Measurements from ENCODE around the gene TPBGL.
"Not testable (repeated sequence)": the region's sequence is repeated elsewhere in the genome, so short reads cannot be mapped to it uniquely, and the experiment has no call there.

The TPBGL gene

DNA sequence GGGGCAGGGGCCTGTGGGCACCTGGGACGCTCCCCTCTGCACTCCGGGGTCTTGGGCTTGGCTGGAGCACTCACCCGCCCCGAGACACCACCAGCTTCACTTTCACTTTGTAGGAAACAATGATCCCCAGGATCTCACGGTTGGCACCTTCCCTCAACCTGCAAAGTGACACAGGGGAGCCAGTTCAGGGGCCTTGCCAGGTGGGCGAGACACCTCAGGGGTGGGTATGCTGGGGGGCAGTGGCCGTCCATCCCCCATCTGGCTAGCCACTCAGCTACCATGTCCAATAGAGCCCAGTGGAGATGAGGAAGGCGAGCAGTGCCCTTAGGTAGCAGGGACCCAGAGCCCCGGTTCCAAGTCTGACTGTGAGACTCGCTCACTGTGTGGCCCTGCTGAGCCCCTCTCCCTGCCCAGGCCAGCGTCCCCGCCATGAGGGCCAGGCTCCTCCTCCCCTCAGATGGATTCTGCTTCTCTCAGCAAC is 32.3 kb downstream of the TPBGL start:
- DNase-seq (ENCODE audit: low read depth), result no peak

- no peak for DNase-seq (ENCODE audit: low read depth)
Observed at GRCh38 chr11:75273411-75274391, 33.1 kb downstream of the TPBGL start.

- not testable (repeated sequence) for DNase-seq (ENCODE audit: low read depth)
Observed at GRCh38 chr11:75274716-75275115, 34.1 kb downstream of the TPBGL start.

DNA sequence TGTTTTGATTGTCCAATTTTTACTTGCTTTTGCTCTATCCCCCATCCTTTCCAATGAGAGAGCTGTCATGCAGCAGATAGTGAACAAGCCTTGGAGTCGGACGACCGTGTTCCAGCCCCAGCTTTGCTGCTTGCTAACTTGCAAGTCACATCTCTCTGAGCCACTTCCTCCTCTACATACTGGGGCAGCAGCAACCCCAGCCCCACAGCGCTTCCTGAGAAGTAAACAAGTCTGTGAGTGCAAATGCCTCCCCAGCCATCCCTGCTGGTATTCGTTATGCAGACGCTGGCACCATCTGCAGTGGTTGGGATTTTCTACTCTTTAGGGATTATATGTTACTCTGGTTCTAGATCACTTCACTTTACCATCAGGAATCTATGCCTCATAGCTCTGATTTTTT is 35.0 kb downstream of the TPBGL start:
- peak; percentile 22 for DNase-seq (ENCODE audit: low read depth)

DNA sequence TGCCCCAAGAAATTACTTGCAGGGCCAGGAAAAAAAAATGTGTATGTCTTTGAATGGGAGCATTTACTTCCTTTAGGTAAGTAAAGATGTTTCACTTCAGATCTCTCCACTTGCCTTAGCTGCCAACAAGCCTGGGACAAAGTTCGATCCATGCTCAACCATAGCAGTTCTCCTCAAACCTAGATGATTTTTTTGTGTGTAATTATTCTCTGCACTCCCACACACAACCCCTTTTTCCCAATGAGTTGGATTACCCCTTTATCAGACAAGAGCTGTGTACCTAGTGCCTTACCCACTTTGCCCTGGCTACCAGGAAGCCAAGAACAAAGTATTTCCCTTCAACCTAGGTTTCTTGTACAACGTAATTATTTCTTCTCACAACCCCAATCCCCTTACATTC is 35.6 kb downstream of the TPBGL start:
- no peak for DNase-seq (ENCODE audit: low read depth)

- no peak for DNase-seq (ENCODE audit: low read depth)
Observed at GRCh38 chr11:75276686-75277085, 36.1 kb downstream of the TPBGL start.

DNA sequence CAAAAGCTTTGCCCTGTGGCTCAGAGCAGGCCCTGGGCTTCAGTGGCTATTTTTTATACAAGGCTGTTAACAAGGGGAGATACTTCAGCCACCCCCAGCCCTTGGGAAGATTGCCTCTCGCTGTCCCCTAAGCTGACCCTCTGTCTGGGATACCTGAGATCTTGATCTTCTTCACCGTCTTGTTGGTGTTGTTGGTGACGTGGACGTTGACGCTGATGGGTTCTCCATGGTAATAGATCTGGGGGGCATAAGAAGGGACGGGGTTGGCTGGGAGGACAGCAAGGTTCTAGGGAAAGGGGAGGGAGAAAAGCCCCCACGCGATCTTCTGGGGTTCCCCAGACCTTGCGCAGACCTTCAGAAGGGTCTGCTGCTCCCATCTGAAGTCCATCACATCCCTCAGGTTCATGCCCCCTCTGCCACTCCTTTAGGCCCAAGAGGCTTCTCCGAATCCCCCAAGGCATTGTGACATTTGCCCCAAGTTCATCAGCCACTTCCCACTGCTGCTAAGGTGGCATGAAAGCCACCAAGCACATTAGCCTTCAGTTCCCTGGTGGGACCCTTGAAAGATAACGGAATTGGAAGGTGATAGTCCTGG is 36.7 kb downstream of the TPBGL start:
- DNase-seq (ENCODE audit: low read depth), result no peak

DNA sequence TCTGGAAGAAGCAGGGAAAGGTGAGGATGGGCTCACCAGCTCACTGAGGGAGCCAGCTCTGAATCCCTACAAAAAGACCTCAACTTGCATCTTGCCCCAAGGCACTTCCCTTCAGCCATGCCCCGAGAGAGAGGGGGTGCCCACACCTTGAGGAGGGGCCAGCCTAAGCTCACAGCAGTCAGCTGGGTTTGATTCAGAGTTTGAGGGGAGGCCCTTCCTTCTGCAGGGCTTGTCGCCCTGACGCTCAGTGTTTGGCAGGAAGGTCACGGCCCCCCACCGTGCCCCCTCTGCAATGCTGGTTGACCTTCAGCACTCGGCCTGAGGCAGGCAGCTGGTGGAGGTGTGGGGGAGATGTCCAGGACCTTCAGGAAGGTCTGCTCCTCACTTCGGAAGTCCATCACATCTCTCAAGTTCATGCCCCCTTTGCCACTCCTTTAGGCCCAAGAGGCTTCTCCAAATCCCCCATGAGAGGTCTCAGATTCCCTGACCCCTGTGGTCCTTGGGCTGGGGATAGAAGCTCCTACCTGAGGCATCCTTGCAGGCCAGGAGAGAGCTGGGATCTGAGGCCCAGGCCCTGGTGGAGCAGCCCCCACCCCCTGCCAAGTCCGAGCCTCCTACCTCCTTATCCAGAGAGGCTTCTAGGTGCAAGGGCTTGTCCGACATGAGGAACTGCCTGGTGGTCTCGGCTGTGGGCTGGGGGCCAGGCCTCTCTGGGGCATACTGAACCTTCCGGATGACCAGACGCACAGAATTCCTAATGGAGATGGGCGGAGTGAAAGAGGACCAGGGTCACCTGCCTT is 37.6 kb downstream of the TPBGL start:
- no peak for DNase-seq (ENCODE audit: low read depth)

DNA sequence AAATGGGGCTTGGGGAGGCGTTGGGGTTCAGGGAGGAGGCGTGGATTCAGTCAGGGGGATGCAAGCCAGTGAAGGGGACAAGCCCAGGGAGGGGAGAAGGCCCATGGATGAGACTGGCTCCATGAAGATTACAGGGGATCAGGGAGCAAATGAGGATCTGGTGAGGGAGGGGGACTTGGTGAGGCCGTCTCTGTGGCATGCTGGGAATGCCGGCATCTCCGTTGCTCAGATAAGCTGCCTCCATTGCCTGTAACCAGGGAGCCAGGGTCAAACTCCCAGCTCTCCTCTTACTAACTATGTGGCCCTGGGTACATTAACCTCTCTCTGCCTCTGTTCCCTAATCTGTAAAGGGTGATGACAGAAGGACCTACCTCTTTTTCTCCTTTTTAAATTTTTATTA is 38.7 kb downstream of the TPBGL start:
- DNase-seq (ENCODE audit: low read depth), result no peak

GRCh38 chr11:75280227-75280701 is 39.7 kb downstream of the TPBGL start:
- peak; percentile 48 for DNase-seq (ENCODE audit: low read depth)

DNA sequence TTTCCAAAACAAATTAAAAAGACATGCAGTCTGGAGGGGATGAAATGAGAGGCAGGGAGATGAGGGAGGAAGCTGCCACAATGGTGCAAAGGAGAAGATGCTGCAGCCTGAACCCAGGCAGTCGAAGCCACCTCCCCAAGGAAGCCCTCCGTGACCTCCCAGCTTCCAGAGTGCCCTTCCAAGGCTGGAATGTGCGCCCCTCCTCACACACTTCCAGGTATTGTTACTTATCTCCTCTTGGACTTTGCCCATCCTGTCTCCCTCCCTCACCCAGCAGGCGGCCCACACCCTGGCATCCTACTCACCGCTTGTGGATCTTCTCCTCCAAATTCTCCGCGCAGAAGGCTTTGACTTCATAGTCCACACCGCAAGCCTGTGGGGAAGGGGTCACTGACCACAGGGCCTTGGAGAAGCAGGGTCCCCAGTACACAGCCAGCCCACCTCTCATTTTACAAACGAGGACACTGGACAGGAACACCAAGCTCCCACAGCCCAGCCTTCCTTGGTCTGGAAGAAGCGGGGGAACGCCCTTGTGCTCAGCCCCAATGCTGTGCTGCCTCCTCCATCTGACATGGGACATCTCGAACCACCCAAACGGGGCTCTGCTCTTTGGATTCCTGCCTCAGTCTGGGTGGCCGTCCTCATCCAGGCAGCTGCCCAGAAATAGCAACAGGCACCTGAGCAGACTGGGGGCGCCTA is 40.3 kb downstream of the TPBGL start:
- no peak for DNase-seq (ENCODE audit: low read depth)

DNA sequence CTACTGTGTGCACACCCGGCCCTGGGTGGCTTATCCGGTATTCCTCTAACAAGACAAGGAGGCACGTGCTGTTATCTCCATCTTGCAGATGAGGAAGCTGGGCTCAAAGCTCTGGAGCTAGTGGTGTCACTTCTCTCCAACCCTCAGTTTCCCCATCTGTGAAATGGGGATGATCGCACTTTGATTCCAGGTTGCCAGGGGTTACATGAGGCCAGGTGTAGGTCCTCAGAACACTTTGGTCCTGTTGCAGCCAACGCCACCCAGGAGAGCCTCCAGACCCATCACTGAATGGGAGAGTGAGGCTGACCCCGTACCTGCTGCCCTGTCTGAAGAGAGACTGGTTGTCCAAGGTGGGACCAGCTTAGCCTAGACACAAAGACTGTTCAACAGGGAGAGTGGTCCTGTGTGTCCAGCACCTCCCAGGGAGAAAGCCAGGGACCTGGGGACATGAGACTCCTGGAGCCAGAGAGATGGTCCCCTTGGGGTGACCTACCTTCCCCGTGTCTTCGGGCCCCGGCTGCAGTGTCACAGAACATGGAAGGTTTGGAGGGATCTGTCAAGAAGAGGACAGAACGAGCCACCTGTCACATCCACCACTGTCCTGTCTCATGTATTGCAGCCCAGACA is 41.0 kb downstream of the TPBGL start:
- no peak for DNase-seq (ENCODE audit: low read depth)

GRCh38 chr11:75283391-75283931 is 42.9 kb downstream of the TPBGL start:
- DNase-seq (ENCODE audit: low read depth), result no peak

- DNase-seq (ENCODE audit: low read depth), result no peak
Observed at GRCh38 chr11:75285776-75286360, 45.3 kb downstream of the TPBGL start.

DNA sequence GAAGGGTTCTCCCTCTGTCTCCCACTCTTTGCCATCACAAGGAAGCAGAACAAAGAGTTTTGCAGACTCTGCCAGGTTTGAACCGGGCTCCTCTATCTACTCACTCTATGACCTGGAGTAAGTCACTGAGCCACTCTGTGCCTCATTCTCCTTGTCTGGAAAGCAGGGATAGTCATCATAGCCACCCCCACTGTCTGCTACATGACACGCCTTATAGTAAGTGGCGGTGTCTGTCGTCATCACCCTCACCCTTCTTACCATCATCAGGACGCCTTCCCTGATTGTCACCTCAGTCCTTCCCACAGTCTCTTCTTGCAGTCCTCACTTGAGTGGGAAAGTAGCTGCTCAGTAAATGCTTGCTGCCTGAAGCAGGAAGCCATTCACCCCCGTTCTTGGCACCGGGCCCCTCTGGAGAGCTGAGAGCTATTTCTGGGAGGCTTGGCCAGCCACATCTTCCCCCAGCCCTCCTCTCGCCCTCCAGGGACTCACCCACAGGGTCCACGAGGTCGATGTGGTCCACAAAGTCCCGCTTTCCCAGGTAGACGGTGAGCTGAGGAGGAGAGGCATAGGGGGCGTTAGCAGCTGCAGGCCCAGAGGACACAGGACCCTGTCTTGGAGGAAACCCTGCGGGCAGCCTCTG is 46.4 kb downstream of the TPBGL start:
- DNase-seq (ENCODE audit: low read depth), result no peak

DNA sequence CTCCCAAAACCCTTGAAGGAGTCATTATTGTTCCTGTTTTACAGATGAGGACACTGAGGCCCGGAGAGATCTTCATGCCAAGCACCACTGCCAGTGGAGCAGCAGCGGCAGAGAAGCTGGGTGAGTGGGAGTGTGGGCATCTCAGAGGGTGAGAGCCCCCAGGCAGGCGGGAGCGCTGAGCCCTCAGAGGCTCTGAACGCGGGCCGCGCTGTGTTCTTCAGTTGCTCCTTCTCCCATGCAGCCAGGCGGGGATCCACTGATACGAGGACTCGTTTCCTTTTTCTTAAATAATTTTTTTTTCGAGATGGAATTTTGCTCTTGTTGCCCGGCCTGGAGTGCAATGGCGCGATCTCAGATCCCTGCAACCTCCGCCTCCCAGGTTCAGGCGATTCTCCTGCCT is 47.0 kb downstream of the TPBGL start:
- DNase-seq (ENCODE audit: low read depth), result no peak

DNA sequence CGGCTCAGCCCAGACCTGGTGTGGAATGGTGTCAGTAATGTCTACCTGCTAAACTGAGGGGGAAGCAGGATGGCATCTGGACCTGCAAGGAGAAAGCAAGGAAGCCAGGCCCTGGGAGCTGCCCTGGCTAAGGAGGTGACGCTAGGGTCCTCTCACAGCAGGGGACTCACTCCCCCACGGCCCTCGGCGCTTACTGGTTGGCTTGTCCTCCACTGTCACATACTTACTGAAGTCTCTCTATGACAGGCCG is 48.9 kb downstream of the TPBGL start:
- DNase-seq (ENCODE audit: low read depth), result no peak

- no peak for DNase-seq (ENCODE audit: low read depth)
Observed at GRCh38 chr11:75289919-75290318, 49.3 kb downstream of the TPBGL start.

DNA sequence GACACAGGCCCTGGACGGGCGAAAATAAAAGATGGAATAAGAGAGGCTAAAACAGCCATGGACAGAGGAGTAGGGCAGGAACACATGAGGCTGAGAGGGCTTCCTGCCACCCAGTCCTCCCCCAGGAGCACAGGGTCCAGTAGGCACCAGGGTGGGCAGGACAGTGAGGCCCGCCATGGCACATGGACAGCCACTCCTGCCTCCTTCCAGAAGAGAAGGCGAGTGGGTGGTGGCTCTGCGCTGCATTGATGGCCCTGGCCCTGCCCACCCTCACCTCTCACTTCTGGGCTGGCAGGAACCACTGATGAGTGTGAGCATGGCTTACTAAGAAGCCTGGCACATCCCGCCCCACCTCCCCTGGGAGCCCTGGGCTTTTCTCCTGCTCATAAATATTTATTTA is 51.2 kb downstream of the TPBGL start:
- DNase-seq (ENCODE audit: low read depth), result no peak

GRCh38 chr11:75292943-75293342 is 52.4 kb downstream of the TPBGL start:
- no peak for DNase-seq (ENCODE audit: low read depth)
